Mesodermal cell (in vitro differentiated cells): ENCODE results near the gene EFCAB6.

Experiments
- H3K27ac ChIP-seq: 2 replicates; pipeline ENCODE4 v1.7.0; 2013; ENCODE audit warnings: mild to moderate bottlenecking, low read depth, low read length, moderate library complexity; ENCODE audit not compliant: severe bottlenecking
- H3K36me3 ChIP-seq: 2 replicates; pipeline ENCODE4 v1.7.1; 2013; ENCODE audit warnings: mild to moderate bottlenecking, low read length, moderate library complexity; ENCODE audit not compliant: control insufficient read depth, insufficient read depth
- H3K4me1 ChIP-seq: one replicate; pipeline ENCODE4 v1.7.1; 2013; ENCODE audit warnings: mild to moderate bottlenecking, low read length; ENCODE audit not compliant: insufficient read depth, control insufficient read depth, poor library complexity, severe bottlenecking
- H3K4me3 ChIP-seq: 2 replicates; pipeline ENCODE4 v1.7.0; 2013; ENCODE audit warnings: low read length, control low read depth, mild to moderate bottlenecking; ENCODE audit not compliant: insufficient read depth, poor library complexity, severe bottlenecking; ENCODE audit errors: extremely low read depth
- H3K9me3 ChIP-seq: 2 replicates; pipeline ENCODE4 v1.7.1; 2013; ENCODE audit warnings: mild to moderate bottlenecking, low read length, moderate library complexity; ENCODE audit not compliant: control insufficient read depth
- WGBS, 2 experiments: methylation state at CpG; one replicate each; pipeline ENCODE4 v1.1.5; 2013; ENCODE audit warnings: missing lambda C conversion rate in 2 of 2; ENCODE audit not compliant: insufficient coverage in 2 of 2; 5-methylcytosine and 5-hydroxymethylcytosine counted together

The EFCAB6 gene

DNA sequence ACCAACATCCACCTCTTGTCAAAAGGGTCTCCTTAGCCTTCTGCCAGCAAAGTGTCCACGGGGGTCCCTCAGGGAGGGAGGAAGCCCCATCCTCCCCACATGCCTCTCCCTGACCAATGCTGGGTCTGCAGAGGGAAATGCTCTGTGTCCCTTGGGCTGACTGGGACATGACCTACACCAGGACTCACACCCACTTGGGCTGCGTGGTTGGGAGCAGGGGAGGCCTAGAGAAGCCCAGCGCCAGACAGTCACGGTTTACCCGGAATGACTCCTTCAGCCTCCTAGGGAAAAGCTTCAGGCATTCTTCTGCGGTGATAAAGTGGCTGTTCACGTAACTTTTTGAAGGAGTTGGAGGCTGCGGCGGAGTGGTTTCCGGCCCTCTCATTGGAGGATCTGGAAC is 180.3 kb downstream of the EFCAB6 start:
- Histone ChIP-seq H3K4me1 (no peaks in the 10 kb centered on the region), H3K27ac (no peak overlapping the region), H3K4me3 (no peak overlapping the region), H3K9me3 (no peaks in the 10 kb centered on the region), H3K36me3 (no peaks in the 10 kb centered on the region)
- 95 to 98% methylated on average over 6 to 10 of the region's 10 CpGs for WGBS, 2 experiments

DNA sequence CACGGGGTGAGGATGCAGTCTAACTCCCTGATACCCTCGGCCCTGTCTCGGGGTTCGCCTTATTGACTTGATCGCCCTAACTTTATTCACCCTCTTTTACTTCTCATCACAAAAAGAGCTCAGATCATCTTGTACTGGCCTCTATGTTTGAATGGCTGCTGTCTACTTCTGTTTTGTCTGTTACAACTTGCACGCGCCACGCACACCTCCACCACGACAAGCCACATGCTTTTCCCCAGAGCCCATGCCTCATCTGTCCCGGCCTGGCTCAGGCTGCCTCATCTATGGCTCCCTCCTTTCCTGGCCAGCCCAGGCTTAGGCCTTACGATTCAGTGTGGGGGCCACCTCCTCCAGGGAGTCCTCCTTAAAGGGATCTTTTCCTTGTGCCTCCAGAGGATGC is 180.9 kb downstream of the EFCAB6 start:
- no peak overlapping the region for H3K27ac ChIP-seq
- no peak overlapping the region for H3K4me3 ChIP-seq
- 89 to 92% methylated on average over 10 to 11 of the region's 11 CpGs for WGBS, 2 experiments
- no peaks in the 10 kb centered on the region for H3K9me3 ChIP-seq
- no peaks in the 10 kb centered on the region for H3K36me3 ChIP-seq
- H3K4me1 ChIP-seq: no peaks in the 10 kb centered on the region

DNA sequence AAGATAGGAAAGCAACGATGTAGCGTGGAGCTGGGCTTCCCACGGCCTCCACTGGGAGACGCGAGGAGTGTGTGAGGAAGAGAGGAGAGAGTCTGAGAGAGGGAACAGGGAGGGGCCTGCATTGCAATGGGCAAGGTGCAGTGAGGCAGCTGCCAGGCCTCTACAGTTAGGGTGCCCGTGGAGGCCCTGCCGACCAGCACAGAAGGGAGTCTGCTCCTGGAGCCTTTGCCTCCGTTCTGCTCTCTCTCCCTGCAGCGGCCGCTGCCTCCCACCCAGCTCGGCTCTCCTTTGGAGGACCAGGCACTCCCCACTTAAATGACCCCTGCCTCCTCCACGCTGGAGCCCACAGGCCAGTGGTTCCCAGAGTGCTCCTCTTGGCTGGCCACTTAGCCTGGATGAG is 181.7 kb downstream of the EFCAB6 start:
- Histone ChIP-seq H3K27ac (no peak overlapping the region), H3K36me3 (no peaks in the 10 kb centered on the region), H3K4me1 (no peaks in the 10 kb centered on the region), H3K4me3 (no peak overlapping the region), H3K9me3 (no peaks in the 10 kb centered on the region)
- 89 to 93% methylated on average over 11 to 12 of the region's 12 CpGs for WGBS, 2 experiments

- 78 to 86% methylated on average over 16 of the region's 16 CpGs for WGBS, 2 experiments
- no peaks in the 10 kb centered on the region for H3K36me3 ChIP-seq
- no peak overlapping the region for H3K4me3 ChIP-seq
- no peaks in the 10 kb centered on the region for H3K9me3 ChIP-seq
- H3K4me1 ChIP-seq: no peaks in the 10 kb centered on the region
- H3K27ac ChIP-seq: no peak overlapping the region
These were observed 183.9 kb downstream of the EFCAB6 start for GRCh38 chr22:43628250-43628649.

DNA sequence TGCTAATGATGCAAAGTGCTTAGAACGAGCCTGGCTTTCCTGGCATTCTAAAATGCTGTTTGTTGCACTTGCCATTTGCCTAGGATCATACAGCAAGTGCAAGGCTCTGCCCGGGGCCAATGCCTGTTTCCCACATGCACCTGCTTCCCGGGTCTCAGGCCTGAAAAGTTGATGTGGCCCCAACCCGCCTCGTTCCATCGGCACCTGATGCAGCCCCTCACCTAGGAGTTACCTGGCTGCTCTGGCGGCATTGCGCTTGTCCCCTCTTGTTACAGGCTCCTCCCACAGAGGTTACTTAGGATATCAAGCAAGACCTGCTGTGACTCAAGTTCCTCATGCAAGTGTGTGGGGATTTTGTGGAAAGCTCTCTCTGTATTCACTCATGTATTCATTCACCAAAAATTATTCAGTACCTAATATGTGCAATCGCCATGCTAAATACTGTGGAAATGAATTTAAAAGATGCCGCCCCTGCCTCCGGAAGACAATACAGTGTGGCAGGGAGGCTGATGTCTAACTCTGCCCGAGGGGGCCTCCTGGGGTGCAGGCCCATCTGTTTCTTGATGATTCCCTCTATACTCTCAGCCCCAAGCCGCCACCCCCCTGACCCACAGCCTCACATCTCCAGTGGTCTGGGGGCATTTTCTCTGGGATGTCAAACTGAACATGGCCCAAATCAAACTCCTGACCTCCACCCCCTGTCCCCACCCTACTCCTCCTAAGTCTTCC is 184.5 kb downstream of the EFCAB6 start:
- no peak overlapping the region for H3K4me3 ChIP-seq
- 75 to 78% methylated on average over 8 to 11 of the region's 13 CpGs for WGBS, 2 experiments
- H3K27ac ChIP-seq: no peak overlapping the region
- no peaks in the 10 kb centered on the region for H3K36me3 ChIP-seq
- no peaks in the 10 kb centered on the region for H3K9me3 ChIP-seq
- H3K4me1 ChIP-seq: no peaks in the 10 kb centered on the region

DNA sequence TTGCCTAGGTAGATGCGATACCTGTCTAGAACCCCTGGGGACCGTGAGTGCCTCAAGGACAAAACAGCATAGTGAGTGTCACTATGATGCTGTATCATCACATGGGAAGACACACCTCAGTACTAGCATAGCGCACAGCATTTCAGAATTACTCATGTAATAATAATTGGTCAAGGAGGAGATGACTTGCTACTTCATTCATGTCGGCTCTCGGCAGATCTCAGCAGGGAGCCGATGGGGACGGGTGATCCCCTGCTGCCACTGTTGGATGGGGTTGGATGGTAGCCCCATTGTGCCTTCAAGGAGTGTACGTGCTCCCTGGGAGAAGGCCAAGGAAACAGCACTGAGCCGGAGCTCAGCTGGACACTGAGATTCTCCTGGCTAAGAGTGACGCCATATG is 186.9 kb downstream of the EFCAB6 start:
- Histone ChIP-seq H3K27ac (no peak overlapping the region), H3K4me1 (no peaks in the 10 kb centered on the region), H3K4me3 (no peak overlapping the region), H3K9me3 (no peaks in the 10 kb centered on the region), H3K36me3 (no peaks in the 10 kb centered on the region)
- 83 to 95% methylated on average over 8 to 10 of the region's 10 CpGs for WGBS, 2 experiments

GRCh38 chr22:43624144-43624998 is 187.7 kb downstream of the EFCAB6 start:
- Histone ChIP-seq H3K9me3 (no peaks in the 10 kb centered on the region), H3K4me3 (no peak overlapping the region), H3K4me1 (no peaks in the 10 kb centered on the region), H3K27ac (no peak overlapping the region), H3K36me3 (no peaks in the 10 kb centered on the region)
- WGBS, 2 experiments: 85 to 90% methylated on average over 13 to 14 of the region's 15 CpGs

- no peaks in the 10 kb centered on the region for H3K4me1 ChIP-seq
- H3K9me3 ChIP-seq: no peaks in the 10 kb centered on the region
- no peak overlapping the region for H3K4me3 ChIP-seq
- 88 to 93% methylated on average over 2 to 4 of the region's 4 CpGs for WGBS, 2 experiments
- H3K36me3 ChIP-seq: no peaks in the 10 kb centered on the region
- no peak overlapping the region for H3K27ac ChIP-seq
These were observed 189.2 kb downstream of the EFCAB6 start for GRCh38 chr22:43622886-43623285.

DNA sequence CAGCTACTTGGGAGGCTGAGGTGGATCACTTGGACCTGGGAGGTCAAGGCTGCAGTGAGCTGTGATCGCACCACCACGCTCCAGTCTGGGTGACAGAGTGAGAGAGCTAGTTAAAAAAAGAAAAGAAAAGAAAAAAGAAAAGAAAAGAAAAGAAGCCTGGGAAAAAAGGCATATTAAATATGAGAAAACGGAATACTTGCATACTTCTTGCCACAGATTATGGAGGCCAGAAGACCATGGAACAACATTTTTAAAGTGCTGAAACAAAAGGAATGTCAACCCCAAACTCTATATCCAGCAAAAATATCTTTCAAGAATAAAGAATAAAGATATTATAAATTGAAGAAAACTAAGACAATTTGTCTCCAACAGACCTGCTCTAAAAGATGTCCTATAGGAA is 191.9 kb downstream of the EFCAB6 start:
- no peaks in the 10 kb centered on the region for H3K9me3 ChIP-seq
- H3K36me3 ChIP-seq: no peaks in the 10 kb centered on the region
- WGBS, 2 experiments: 78 to 80% methylated on average over 3 of the region's 3 CpGs
- no peaks in the 10 kb centered on the region for H3K4me1 ChIP-seq
- H3K4me3 ChIP-seq: no peak overlapping the region
- H3K27ac ChIP-seq: no peak overlapping the region

- WGBS, 2 experiments: 83 to 93% methylated on average over 2 to 3 of the region's 4 CpGs
- no peak overlapping the region for H3K27ac ChIP-seq
- H3K4me3 ChIP-seq: no peak overlapping the region
- H3K9me3 ChIP-seq: no peaks in the 10 kb centered on the region
- H3K36me3 ChIP-seq: no peaks in the 10 kb centered on the region
- H3K4me1 ChIP-seq: no peaks in the 10 kb centered on the region
These were observed 193.6 kb downstream of the EFCAB6 start for GRCh38 chr22:43618517-43618916.

GRCh38 chr22:43616645-43617044 is 195.5 kb downstream of the EFCAB6 start:
- Histone ChIP-seq H3K27ac (no peak overlapping the region), H3K4me3 (no peak overlapping the region), H3K9me3 (no peaks in the 10 kb centered on the region), H3K36me3 (no peaks in the 10 kb centered on the region), H3K4me1 (no peaks in the 10 kb centered on the region)
- WGBS, 2 experiments: 89% methylated on average over 1 to 2 of the region's 3 CpGs
